Glutamatergic neuron (in vitro differentiated cells): Measurements from ENCODE around the gene SNORC. TPM values are rescaled to one million over a fixed set of nuclear protein-coding genes. Genes with fewer than 3 reads are reported as not detected.
"Not testable (repeated sequence)": the region's sequence is repeated elsewhere in the genome, so short reads cannot be mapped to it uniquely, and the experiment has no call there.

Experiments used
- DNase-seq: peaks from one replicate; pipeline ENCODE4 v3.0.0; 2022
- H3K27ac Mint-ChIP-seq: one replicate; pipeline ENCODE4 v1.8.0; 2020; ENCODE audit warnings: mild to moderate bottlenecking, mixed read lengths, inconsistent platforms; ENCODE audit not compliant: unreplicated experiment
- H3K27me3 Mint-ChIP-seq: one replicate; pipeline ENCODE4 v1.8.0; 2020; ENCODE audit warnings: mild to moderate bottlenecking, moderate library complexity, mixed read lengths, inconsistent platforms; ENCODE audit not compliant: unreplicated experiment
- H3K36me3 Mint-ChIP-seq: one replicate; pipeline ENCODE4 v1.8.0; 2020; ENCODE audit warnings: mild to moderate bottlenecking, mixed read lengths, inconsistent platforms; ENCODE audit not compliant: unreplicated experiment
- H3K4me1 Mint-ChIP-seq: one replicate; pipeline ENCODE4 v1.8.0; 2020; ENCODE audit warnings: mild to moderate bottlenecking, low read depth, mixed read lengths, inconsistent platforms; ENCODE audit not compliant: unreplicated experiment
- H3K4me3 Mint-ChIP-seq: one replicate; pipeline ENCODE4 v1.8.0; 2020; ENCODE audit warnings: mild to moderate bottlenecking, mixed read lengths, inconsistent platforms; ENCODE audit not compliant: unreplicated experiment
- H3K9me3 Mint-ChIP-seq: one replicate; pipeline ENCODE4 v1.8.0; 2020; ENCODE audit warnings: mild to moderate bottlenecking, moderate library complexity, mixed read lengths, inconsistent platforms; ENCODE audit not compliant: unreplicated experiment
- total RNA-seq: library from RNA; stranded (reverse); fragmentation: NEBNext Ultra II Directional; extraction: Animal tissue kit (Norgen Biotek cat#: 25700); gene quantifications from one replicate; pipeline ENCODE4 v1.2.1, GENCODE V29; 2021; ENCODE audit not compliant: unreplicated experiment
- TF ChIP-seq, protein P1 (sequence below): fragments of 200-600 bp; sonication (generic); IDR thresholded peaks from one replicate; pipeline ENCODE4 v1.5.0; 2021; ENCODE audit not compliant: partially characterized antibody, unreplicated experiment

Gene SNORC
- total RNA-seq, 1 donor from 2014 or later, result 2.4 TPM

DNA sequence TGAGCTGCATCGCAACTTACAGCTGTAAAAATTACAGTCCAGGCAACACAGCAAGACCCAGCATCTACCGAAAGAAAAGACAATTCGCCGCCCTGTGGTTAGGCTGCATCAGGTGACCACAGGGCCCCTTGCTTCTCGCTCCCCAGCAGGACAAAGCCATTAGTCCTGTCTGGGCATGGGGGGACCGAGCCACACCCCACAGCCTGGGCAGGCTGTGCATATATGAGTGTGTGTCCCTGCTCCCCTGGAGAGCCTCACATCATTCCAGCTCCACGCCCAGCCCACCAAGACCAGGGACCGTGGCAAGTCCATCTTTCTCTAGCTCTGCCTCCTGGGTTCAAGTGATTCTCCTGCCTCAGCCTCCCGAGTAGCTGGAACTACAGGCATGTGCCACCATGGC is 33.9 kb downstream of the SNORC start:
- TF ChIP-seq, protein P1, sequence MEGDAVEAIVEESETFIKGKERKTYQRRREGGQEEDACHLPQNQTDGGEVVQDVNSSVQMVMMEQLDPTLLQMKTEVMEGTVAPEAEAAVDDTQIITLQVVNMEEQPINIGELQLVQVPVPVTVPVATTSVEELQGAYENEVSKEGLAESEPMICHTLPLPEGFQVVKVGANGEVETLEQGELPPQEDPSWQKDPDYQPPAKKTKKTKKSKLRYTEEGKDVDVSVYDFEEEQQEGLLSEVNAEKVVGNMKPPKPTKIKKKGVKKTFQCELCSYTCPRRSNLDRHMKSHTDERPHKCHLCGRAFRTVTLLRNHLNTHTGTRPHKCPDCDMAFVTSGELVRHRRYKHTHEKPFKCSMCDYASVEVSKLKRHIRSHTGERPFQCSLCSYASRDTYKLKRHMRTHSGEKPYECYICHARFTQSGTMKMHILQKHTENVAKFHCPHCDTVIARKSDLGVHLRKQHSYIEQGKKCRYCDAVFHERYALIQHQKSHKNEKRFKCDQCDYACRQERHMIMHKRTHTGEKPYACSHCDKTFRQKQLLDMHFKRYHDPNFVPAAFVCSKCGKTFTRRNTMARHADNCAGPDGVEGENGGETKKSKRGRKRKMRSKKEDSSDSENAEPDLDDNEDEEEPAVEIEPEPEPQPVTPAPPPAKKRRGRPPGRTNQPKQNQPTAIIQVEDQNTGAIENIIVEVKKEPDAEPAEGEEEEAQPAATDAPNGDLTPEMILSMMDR, result no peak
- Mint-ChIP-seq H3K9me3 (peaks cover 4% of the 10 kb centered on the region), H3K27ac (no peak overlapping the region)

DNA sequence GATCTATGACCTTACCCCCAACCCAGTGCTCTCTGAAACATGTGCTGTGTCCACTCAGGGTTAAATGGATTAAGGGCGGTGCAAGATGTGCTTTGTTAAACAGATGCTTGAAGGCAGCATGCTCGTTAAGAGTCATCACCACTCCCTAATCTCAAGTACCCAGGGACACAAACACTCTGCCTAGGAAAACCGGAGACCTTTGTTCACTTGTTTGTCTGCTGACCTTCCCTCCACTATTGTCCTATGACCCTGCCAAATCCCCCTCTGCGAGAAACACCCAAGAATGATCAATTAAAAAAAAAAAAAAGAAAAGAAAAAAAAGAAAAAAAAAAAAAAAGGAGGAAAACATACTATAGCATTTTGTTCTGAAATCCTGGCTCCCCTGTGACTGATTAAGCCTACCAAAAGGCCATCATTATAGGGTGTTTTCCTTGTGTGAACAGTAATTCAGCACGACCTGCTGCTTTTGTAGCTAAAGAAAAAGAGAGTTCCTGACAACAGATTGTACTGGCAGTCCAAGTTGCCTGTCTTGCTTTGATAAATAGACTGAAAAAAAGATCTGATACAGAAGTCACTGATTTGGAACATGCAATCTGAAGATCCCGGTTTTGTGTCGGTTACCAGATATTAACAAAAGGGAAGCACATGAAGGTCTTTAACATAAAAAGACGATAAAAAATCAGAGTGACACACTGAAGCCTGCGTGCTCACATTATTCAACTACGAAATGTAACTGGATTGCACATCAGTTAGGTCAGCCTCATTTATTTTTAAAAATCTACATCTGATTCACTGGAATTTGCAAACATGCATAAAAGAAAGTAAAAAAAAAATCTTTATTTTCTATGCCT is 37.0 kb downstream of the SNORC start:
- H3K27ac Mint-ChIP-seq, result peak overlapping the region; percentile 99
- DNase-seq, result not testable (repeated sequence)
- peak overlapping the region; percentile 44 for H3K4me3 Mint-ChIP-seq

More for the DNA sequence above, 33.9 kb downstream of the SNORC start:
- Mint-ChIP-seq H3K36me3 (peaks cover under 1% of the 10 kb centered on the region), H3K4me3 (no peak overlapping the region), H3K4me1 (peaks cover 3% of the 10 kb centered on the region), H3K27me3 (no peaks in the 10 kb centered on the region)
- DNase-seq, result no peak

DNA sequence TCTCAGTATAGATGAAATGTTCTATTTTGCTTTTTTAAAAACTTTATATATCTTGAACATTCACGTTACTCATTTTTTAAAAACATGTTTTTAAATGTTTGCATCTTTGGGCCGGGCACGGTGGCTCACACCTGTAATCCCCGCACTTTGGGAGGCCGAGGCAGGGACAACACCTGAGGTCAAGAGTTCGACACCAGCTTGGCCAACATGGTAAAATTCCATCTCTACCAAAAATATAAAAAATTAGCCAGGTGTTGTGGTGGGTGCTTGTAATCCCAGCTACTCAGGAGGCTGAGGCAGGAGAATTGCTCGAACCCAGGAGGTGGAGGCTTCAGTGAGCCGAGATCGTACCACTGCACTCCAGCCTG is 37.6 kb downstream of the SNORC start:
- H3K4me3 Mint-ChIP-seq, DNase-seq, H3K9me3 Mint-ChIP-seq, H3K4me1 Mint-ChIP-seq, H3K27me3 Mint-ChIP-seq: not testable (repeated sequence)
- peaks cover 14% of the 10 kb centered on the region for H3K36me3 Mint-ChIP-seq
- H3K27ac Mint-ChIP-seq, result peak overlapping the region; percentile 99

More for the DNA sequence above, 37.0 kb downstream of the SNORC start:
- H3K9me3 Mint-ChIP-seq, H3K27me3 Mint-ChIP-seq, H3K4me1 Mint-ChIP-seq: not testable (repeated sequence)
- H3K36me3 Mint-ChIP-seq, result peaks cover 10% of the 10 kb centered on the region

DNA sequence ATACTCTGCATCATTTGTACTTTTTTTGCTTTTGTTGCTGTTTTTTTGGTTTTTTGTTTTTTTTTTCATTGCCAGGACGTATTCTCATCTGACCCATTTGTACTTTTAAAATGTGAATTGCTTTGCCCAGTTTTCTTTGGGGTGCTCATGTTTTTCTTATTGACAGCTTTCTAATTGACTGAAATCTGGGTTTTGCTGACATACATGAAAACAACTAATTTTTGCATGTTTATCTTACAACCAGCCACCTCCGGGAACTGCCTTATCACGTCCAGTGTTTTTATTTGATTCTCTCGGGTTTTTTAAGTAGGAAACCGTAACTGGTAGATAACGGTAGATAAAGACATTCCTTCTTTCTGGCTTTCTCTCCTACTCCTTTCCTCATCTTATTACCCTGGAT is 38.6 kb downstream of the SNORC start:
- TF ChIP-seq, protein P1, result no peak
- no peak overlapping the region for H3K4me3 Mint-ChIP-seq
- peaks cover 6% of the 10 kb centered on the region for H3K9me3 Mint-ChIP-seq
- peaks cover 19% of the 10 kb centered on the region for H3K36me3 Mint-ChIP-seq
- no peaks in the 10 kb centered on the region for H3K27me3 Mint-ChIP-seq
- H3K27ac Mint-ChIP-seq, result no peak overlapping the region
- no peak for DNase-seq
- H3K4me1 Mint-ChIP-seq, result peaks cover 3% of the 10 kb centered on the region

DNA sequence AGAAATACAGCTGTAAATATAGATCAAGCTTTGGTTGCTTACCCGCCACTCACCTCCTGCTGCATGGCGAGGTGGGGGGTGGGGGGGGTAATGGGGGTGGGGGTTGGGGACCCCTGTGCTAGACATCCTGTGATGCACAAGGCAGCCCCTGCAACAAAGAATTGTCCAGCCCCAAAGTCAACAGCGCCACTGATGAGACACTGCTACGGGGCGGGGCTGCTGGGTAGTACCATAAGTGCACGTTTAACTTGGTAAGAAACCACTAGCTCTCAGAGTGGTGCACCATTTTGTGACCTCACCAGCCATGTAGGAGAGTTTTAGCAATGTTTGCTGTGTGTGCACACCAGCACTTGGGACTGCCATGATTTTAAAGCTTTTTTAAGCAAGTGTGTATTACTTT is 40.3 kb downstream of the SNORC start:
- no peak for DNase-seq
- no peak overlapping the region for H3K27ac Mint-ChIP-seq
- peaks cover 3% of the 10 kb centered on the region for H3K4me1 Mint-ChIP-seq
- no peak overlapping the region for H3K4me3 Mint-ChIP-seq
- TF ChIP-seq, protein P1, result no peak
- peaks cover 19% of the 10 kb centered on the region for H3K36me3 Mint-ChIP-seq
- H3K27me3 Mint-ChIP-seq, result no peaks in the 10 kb centered on the region
- H3K9me3 Mint-ChIP-seq, result peaks cover 6% of the 10 kb centered on the region

DNA sequence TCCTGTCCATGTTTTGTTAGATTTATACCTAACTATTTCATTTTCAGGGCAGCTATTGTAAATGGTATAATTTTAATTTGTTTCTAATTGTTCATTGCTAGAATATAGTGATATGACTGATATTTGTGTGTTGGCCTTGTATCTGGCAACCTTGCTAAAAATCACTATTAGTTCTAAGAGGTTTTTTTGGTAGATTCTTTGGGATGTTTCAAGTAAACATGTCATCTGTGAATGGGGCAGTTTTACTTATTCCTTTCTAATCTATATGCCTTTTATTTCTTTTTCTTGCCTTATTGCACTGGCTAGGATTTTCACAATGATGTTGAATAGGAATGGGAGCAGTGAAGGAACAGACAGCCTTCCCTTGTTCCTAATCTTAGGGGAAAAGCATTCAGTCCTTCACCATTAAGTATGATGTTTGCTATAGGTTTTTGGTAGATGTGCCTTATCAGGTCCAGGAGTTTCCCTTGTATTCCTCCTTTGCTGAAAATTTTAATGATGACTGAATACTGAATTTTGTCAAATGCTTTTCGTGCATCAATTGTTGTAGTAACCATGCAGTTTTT is 41.7 kb downstream of the SNORC start:
- DNase-seq, result no peak
- Mint-ChIP-seq H3K9me3 (peaks cover 6% of the 10 kb centered on the region), H3K27me3 (no peaks in the 10 kb centered on the region), H3K27ac (no peak overlapping the region), H3K4me3 (no peak overlapping the region), H3K4me1 (peaks cover 6% of the 10 kb centered on the region), H3K36me3 (peaks cover 19% of the 10 kb centered on the region)
- TF ChIP-seq, protein P1, result no peak
